OCI-LY1 (cell line): ENCODE measurements around the gene GRIP1.

Experiments used
- H2AFZ ChIP-seq: fragments of 200-600 bp; sonication (generic), shearing (Covaris generic); 2 replicates; pipeline ENCODE4 v1.6.0; 2014; ENCODE audit warnings: antibody characterized with exemption, mild to moderate bottlenecking, low read length
- H3F3A ChIP-seq: fragments of 200-600 bp; sonication (generic), shearing (Covaris generic); 2 replicates; pipeline ENCODE4 v1.6.0; 2014; ENCODE audit warnings: mild to moderate bottlenecking, antibody characterized with exemption, low read length, moderate library complexity; ENCODE audit not compliant: insufficient read depth
- H3K27ac ChIP-seq: fragments of 200-600 bp; sonication (generic); 2 replicates; pipeline ENCODE4 v1.5.1; 2014; ENCODE audit warnings: low read length, mixed run types, mild to moderate bottlenecking, low read depth; ENCODE audit not compliant: poor library complexity, severe bottlenecking
- H3K27me3 ChIP-seq: fragments of 200-600 bp; sonication (generic); 2 replicates; pipeline ENCODE4 v1.6.0; 2014; ENCODE audit warnings: antibody characterized with exemption, mild to moderate bottlenecking, low read length, moderate library complexity; ENCODE audit not compliant: insufficient read depth
- H3K36me3 ChIP-seq: fragments of 200-600 bp; sonication (generic); 2 replicates; pipeline ENCODE4 v1.6.1; 2014; ENCODE audit warnings: mild to moderate bottlenecking, antibody characterized with exemption, low read length, moderate library complexity, mixed read lengths; ENCODE audit not compliant: insufficient read depth
- H3K4me1 ChIP-seq: fragments of 200-600 bp; sonication (generic); 2 replicates; pipeline ENCODE4 v1.5.1; 2014; ENCODE audit warnings: mild to moderate bottlenecking, low read length, moderate library complexity; ENCODE audit not compliant: insufficient read depth, severe bottlenecking
- H3K4me2 ChIP-seq: fragments of 200-600 bp; sonication (generic), shearing (Covaris generic); 2 replicates; pipeline ENCODE4 v1.6.1; 2014; ENCODE audit warnings: low read length
- H3K4me3 ChIP-seq: fragments of 200-600 bp; sonication (generic); 2 replicates; pipeline ENCODE4 v1.5.1; 2014; ENCODE audit warnings: low read length, low read depth, mild to moderate bottlenecking, mixed read lengths; ENCODE audit not compliant: poor library complexity, severe bottlenecking
- H3K79me2 ChIP-seq: fragments of 200-600 bp; shearing (Covaris generic); 2 replicates; pipeline ENCODE4 v1.6.1; 2016; ENCODE audit warnings: mixed run types, low read length, mixed read lengths; ENCODE audit not compliant: insufficient read depth
- H3K9ac ChIP-seq: fragments of 200-600 bp; sonication (generic), shearing (Covaris generic); 2 replicates; pipeline ENCODE4 v1.6.1; 2014; ENCODE audit warnings: mild to moderate bottlenecking, low read length, mixed read lengths
- H3K9me2 ChIP-seq: fragments of 200-600 bp; sonication (generic), shearing (Covaris generic); 2 replicates; pipeline ENCODE4 v1.6.1; 2014; ENCODE audit warnings: low read depth, mild to moderate bottlenecking, low read length, mixed read lengths
- H3K9me3 ChIP-seq: fragments of 200-600 bp; shearing (Covaris generic); 2 replicates; pipeline ENCODE4 v1.6.1; 2014; ENCODE audit warnings: low read length, mixed read lengths
- H4K20me1 ChIP-seq: fragments of 200-600 bp; sonication (generic), shearing (Covaris generic); 2 replicates; pipeline ENCODE4 v1.6.0; 2016; ENCODE audit warnings: mild to moderate bottlenecking, low read length; ENCODE audit not compliant: insufficient read depth
- CTCF ChIP-seq: fragments of 200-600 bp; sonication (generic), shearing (Covaris generic); IDR thresholded peaks from 2 replicates; pipeline ENCODE4 v1.5.1; 2017; ENCODE audit warnings: mild to moderate bottlenecking, antibody characterized with exemption, low read length, moderate library complexity, mixed read lengths
- EZH2 ChIP-seq: fragments of 200-600 bp; sonication (generic), shearing (Covaris generic); IDR thresholded peaks from 2 replicates; pipeline ENCODE4 v1.8.0; 2017; ENCODE audit warnings: borderline replicate concordance, mixed run types, mild to moderate bottlenecking, antibody characterized with exemption, low read length, moderate library complexity, mixed read lengths

Gene GRIP1

GRCh38 chr12:66459944-66460482 is 218.9 kb downstream of the GRIP1 start:
- no peaks in the 10 kb centered on the region for H3K9me3 ChIP-seq
- no peaks in the 10 kb centered on the region for H3K36me3 ChIP-seq
- no peak for TF ChIP-seq CTCF
- no peak for TF ChIP-seq EZH2
- H3K27me3 ChIP-seq = no peaks in the 10 kb centered on the region
- no peak overlapping the region for H2AFZ ChIP-seq
- no peak overlapping the region for H3K4me3 ChIP-seq
- no peaks in the 10 kb centered on the region for H3K9me2 ChIP-seq
- H3K9ac ChIP-seq = no peak overlapping the region
- H3K79me2 ChIP-seq = no peaks in the 10 kb centered on the region
- H3F3A ChIP-seq = no peaks in the 10 kb centered on the region
- no peaks in the 10 kb centered on the region for H3K4me1 ChIP-seq
- H4K20me1 ChIP-seq = no peaks in the 10 kb centered on the region
- H3K4me2 ChIP-seq = no peak overlapping the region
- no peak overlapping the region for H3K27ac ChIP-seq

- Histone ChIP-seq H4K20me1 (no peaks in the 10 kb centered on the region), H3K36me3 (no peaks in the 10 kb centered on the region), H3K4me3 (no peak overlapping the region), H3K27me3 (no peaks in the 10 kb centered on the region), H3K9me2 (no peaks in the 10 kb centered on the region), H3K9me3 (no peaks in the 10 kb centered on the region), H3K4me2 (no peak overlapping the region), H3K4me1 (no peaks in the 10 kb centered on the region), H2AFZ (no peak overlapping the region), H3K9ac (no peak overlapping the region), H3F3A (no peaks in the 10 kb centered on the region), H3K27ac (no peak overlapping the region), H3K79me2 (no peaks in the 10 kb centered on the region)
- TF ChIP-seq CTCF (no peak), EZH2 (no peak)
These were observed 222.3 kb downstream of the GRIP1 start for GRCh38 chr12:66456612-66457011.

GRCh38 chr12:66453844-66454243 is 225.0 kb downstream of the GRIP1 start:
- no peak for TF ChIP-seq EZH2
- TF ChIP-seq CTCF = no peak
- H3K27me3 ChIP-seq = no peaks in the 10 kb centered on the region
- H3K4me3 ChIP-seq = no peak overlapping the region
- H3K4me1 ChIP-seq = no peaks in the 10 kb centered on the region
- H3K27ac ChIP-seq = no peak overlapping the region
- H2AFZ ChIP-seq = no peak overlapping the region
- no peaks in the 10 kb centered on the region for H3K9me3 ChIP-seq
- H4K20me1 ChIP-seq = no peaks in the 10 kb centered on the region
- H3K4me2 ChIP-seq = no peak overlapping the region
- H3K9me2 ChIP-seq = no peaks in the 10 kb centered on the region
- H3K9ac ChIP-seq = no peak overlapping the region
- H3K36me3 ChIP-seq = no peaks in the 10 kb centered on the region
- no peaks in the 10 kb centered on the region for H3F3A ChIP-seq
- H3K79me2 ChIP-seq = no peaks in the 10 kb centered on the region
